HG03571 (cell line): ENCODE results near the gene CLDND2.

Experiments used
- ATAC-seq: cut with Tn5 transposase; IDR thresholded peaks from one replicate; pipeline ENCODE4 v1.9.1; 2021; ENCODE audit not compliant: unreplicated experiment

Gene CLDND2

GRCh38 chr19:51357952-51358351 lies 10.9 kb downstream of the CLDND2 start:
- ATAC-seq, result no peak

- ATAC-seq, result no peak
Observed at GRCh38 chr19:51356159-51356801, 12.5 kb downstream of the CLDND2 start.

DNA sequence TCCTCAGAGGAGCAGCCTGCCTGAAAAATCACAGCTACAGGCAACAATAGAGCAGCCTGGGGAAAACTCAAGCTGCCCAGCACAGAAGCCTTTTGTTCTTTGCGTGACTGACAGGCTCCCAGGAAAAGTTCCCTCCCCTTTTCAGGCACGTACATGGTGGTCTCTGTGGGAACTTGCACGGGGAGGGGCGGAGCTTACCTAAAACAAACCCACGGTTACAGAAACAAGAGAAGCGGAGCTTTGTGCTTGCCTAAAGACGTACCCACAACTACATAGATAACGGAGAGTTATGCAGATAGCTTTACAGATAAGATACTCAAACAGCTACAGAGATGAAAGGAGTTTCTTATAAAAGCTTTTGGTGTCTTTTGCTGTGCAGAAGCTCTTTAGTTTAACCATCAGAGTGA lies 14.1 kb downstream of the CLDND2 start:
- ATAC-seq, result no peak

DNA sequence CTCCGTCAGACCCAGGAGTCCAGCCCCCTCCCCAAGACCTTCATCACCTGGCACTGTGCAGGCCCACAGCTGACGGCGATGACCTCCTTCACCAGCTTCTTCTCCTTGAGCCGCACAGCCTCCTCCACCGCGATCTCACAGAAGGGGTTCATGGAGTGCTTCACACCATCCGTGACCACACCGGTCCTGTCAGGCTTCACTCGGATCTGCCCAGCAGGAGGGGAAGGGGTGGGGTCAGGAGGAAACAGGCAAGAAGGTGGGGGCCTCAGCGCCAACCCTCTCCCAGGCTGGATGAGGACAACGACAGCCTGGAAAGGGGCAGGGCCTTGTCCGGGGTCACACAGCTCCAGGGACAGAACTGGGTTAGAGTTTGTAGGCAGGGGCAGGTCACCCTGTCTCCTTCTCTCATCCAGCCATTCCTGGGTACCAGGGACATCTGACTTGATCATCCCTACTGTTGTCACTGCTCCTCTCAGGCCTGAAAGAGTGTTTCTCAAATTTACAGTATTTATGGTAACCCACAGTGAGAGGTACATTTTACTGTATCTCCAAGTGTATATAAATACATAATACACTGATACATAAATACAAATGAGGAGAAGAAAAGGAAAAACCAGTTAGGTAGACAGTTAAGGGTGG lies 14.6 kb downstream of the CLDND2 start:
- no peak for ATAC-seq

DNA sequence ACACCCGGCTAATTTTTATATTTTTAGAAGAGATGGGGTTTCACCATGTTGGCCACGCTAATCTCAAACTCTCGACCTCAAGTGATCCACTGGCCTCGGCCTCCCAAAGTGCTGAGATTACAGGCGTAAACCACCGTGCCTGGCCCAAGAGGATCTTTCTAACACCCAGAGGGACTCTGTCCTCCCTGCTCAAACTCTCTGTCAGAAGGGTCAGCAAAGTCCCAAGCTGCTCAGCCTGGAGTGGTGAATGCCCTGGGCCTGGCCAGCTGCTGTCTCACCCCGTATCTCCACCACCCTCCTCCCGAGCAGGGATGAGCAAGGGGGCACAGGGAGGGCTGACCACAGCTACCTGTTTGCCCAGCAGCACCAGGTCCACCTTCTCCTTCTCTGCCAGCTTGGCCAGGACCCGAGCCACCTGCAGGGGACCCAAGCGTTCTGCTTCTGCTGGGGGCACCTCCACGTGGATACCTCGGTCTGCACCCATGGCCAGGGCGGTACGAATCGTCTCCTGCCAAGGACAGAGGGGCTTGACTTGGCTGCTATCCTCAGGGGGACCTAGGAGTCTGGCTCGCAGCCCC lies 15.9 kb downstream of the CLDND2 start:
- ATAC-seq, result no peak

- ATAC-seq, result no peak
Observed at GRCh38 chr19:51351266-51351990, 17.4 kb downstream of the CLDND2 start.

DNA sequence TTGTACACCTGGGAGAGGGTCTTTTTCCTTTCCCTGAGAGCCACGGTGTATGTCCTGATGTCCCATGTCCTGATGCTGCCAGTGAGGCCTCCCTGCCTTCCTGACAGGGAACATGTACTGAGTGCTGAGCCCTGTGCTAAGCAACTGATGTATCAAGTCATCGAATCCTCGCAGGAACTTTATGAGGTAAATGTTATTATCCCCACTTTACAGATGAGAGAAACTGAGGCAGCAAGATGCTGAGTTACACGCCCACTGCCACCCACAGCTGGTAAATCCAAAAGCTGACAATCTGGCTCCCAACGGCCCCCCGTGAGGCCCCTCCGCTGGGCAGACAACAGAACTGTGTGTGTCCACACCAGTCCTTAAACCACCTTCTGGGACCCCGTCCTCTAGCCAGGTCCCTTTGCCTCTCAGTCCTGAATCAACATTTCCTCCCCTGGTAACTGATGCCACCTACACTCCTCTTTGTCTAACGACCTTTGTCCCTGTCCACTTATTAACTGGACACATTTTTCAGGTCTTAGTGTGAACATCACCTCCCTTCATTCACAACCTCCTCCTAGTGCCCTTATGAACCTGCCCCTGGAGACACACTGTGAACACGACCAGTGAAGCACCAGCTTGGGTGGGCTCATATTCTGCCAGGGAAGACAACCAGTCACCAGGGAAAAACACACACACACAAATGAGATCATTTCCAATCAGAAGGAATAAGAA lies 21.4 kb downstream of the CLDND2 start:
- no peak for ATAC-seq

DNA sequence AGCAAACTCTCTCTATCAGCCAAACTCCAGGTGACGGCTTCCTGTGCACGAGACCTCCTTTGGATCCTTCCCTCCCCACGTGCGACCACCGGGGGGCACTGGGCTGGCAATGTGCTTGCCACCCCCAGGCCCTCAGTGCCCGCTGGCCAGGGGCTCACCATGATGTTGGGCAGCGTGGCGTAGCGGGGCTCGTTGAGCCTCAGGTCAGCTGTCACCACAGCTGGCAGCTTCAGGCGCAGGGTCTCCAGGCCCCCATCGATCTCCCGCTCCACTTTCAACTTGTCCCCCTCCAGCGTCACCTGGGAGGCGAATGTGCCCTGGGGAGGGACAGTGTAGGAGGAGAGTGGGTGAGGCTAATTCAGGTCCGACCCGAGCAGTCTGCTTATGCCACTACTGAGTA lies 22.1 kb downstream of the CLDND2 start:
- no peak for ATAC-seq

DNA sequence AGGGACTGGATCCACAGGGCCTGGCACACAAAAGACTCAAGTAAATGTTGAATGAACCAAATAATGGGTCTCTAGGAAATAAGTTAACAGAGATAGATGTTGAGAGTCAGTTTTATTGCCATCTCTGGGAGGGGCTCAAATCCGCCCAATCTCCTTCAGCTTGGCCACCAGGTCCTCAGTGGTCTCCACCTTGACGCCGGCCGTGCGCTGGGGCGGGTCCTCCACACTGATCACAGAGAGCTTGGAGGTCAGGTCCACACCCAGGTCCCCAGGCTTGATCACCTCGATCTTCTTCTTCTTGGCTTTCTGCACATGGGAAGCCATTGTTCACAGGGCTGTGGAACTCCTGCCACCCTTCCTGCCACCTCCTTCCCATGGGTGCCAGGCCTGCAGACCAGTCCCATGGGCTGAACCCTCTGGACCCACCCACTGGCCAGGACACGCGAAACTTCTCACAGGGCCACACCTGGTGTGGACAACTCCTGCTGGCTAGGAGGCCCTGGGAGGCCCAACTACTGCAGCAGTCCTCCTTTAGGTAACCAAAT lies 23.7 kb downstream of the CLDND2 start:
- no peak for ATAC-seq

GRCh38 chr19:51342631-51343569 lies 25.9 kb downstream of the CLDND2 start:
- ATAC-seq, result no peak

DNA sequence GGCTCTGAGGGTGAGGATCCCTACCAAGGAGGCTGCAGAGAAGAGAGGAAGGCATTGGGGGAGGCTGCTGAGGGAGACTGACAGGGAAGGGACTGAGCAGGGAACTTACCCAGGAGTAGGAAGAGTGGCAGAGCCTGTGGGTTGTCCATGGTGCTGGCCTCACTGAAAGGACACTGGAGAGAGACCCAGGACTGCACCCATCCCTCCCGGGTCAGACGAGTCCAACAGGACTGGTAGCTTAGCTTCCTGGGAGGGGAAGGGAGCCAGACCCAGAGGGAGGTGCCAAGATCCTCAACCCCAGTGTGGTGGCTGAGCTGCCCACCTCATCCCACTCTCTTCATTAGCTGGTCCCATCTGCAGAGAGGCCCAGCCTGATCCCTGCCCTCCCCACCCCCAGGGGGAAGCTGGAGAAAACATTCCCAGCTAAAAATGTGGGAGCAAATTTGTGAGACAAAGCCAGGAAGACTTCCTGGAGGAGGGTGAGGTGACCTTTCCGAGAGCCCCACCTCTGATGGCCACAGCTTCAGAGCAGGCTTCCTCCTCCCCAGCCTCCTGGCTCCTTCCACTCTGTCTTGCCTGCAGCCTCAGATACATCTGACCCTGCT lies 26.7 kb downstream of the CLDND2 start, which contains the start of gene VSIG10L:
VSIG10L (minus strand) TSS at position 164 of the 605 bp plus-strand sequence; CDS start at position 149, 15 bp downstream.
- no peak for ATAC-seq

GRCh38 chr19:51341066-51341465 lies 27.7 kb downstream of the CLDND2 start:
- ATAC-seq, result no peak

DNA sequence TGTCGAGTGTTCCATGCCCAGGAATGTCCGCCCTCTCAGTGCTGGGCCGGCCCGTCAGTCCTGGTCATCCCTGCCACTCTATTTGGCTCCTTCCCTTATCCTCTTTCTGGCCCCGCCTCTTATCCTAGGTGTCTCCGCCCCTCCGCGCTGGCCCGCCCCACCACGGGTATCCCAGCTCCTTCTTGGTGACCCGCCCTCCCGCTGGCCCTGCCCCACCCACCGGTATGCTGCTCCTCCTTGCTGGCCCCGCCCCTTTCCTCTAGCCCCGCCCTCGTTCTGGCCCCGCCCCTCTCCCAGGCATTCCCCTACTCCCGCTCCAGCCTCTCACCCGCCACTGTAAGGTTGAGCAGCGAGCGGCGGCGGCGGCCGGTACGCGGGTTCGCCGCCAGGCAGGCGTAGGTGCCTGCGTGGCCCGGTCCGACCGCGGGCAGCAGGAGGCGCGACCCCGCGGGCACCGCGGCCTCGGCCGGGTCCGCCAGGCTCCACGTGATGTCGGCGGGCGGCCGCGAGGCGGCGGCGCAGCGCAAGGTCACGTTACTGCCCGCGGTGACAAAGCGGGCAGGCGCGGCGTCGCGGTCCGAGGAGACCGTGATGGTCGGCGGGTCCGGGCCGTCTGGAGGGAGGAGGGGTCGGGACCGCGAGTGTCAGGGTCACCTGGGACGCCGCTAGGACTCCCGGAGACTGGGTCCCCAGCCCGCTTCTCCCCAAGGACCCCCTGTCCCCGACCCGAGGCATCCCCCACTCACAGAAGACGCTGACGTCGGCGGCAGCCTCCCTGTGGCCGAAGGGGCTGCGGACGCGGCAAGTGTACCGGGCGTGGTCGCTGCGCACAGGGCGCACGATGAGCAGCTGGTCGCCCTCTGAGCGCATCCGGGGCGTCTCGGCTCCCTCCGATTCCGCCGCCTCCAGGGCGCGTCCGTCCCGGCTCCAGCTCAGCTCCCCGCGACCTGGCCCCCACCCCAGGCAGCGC lies 28.8 kb downstream of the CLDND2 start:
- peak; percentile 38 for ATAC-seq

DNA sequence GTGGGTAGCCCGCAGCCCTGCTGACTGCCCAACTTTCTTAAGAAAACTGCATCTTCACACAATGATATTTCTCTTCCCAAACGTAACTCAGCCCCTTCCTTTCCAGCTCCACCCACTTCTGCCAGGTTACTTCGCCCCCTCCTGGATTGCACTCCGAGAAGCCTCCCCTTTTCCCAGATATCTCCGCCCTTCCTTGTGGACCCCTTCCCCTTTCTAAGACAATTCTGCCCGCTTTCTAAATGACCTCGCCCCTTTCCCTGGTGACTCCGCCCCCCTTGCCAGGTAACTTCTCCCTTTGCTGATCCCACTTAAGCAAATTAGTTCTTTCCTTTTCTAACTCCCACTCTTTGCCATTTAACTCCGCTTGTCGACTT lies 29.5 kb downstream of the CLDND2 start:
- ATAC-seq, result no peak

- ATAC-seq, result peak; percentile 54
Observed at GRCh38 chr19:51338563-51339312, 30.1 kb downstream of the CLDND2 start.

DNA sequence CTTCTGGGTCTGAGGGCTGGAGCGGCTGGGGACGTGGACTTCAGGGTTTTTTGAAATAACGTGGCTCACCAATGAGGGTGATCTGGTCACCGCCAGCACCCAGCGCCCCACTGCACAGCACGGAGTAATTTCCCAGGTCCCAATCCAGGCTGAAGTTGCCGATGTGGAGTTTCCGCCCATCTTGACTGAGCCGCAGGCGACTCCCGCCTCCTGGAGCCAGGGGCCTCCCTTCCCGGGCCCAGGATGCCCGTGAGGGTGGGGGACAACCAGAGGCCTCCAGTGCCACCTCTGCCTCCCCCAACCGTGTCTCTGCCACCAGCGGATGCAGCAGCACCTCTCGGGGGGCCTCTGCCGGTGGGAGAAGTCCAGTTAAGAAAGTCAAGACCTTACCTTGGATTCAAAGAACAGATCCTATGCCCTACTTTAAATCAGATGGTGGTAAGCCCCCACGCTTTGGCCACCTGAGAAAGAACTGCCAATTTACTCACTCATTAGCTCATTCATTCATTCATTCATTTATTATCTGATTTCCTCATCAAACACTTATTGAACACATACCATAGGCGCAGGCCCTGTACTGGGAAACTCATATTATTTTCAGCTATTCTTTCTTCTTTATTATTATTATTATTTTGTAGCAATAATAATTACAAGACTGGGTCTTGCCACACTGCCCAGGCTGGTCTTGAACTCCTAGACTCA lies 30.8 kb downstream of the CLDND2 start:
- no peak for ATAC-seq
